Liver (tissue), 9 donors: ENCODE data around the gene CFAP54. TPM values are rescaled to one million over a fixed set of nuclear protein-coding genes. Genes with fewer than 3 reads are reported as not detected.

Experiments used
- DNase-seq: peaks from one replicate; pipeline ENCODE4 v3.0.0-alpha.2; 2017; ENCODE audit warnings: low spot score
- H3K27ac ChIP-seq, 2 donors: one replicate each; pipeline ENCODE4 v1.7.0; 2013; ENCODE audit warnings: inconsistent platforms in 2 of 2, low read length in 2 of 2, control low read depth in 1 of 2, low read depth in 1 of 2, mild to moderate bottlenecking in 1 of 2
- H3K27me3 ChIP-seq, 4 donors: one replicate each; pipeline versions ENCODE4 v1.6.1 to v1.7.0; 2013; ENCODE audit warnings: low read length in 3 of 4, inconsistent platforms in 1 of 4, mild to moderate bottlenecking in 1 of 4, moderate library complexity in 1 of 4; ENCODE audit not compliant: control insufficient read depth in 4 of 4, insufficient read depth in 4 of 4
- H3K36me3 ChIP-seq, 4 donors: one replicate each; pipeline versions ENCODE4 v1.6.1 to v1.7.0; 2013; ENCODE audit warnings: low read length in 3 of 4, mild to moderate bottlenecking in 3 of 4, low read depth in 1 of 4, moderate library complexity in 1 of 4; ENCODE audit not compliant: control insufficient read depth in 4 of 4, insufficient read depth in 3 of 4
- H3K4me1 ChIP-seq, 4 donors: one replicate each; pipeline versions ENCODE4 v1.6.1 to v1.7.0; 2013; ENCODE audit warnings: low read length in 3 of 4, mild to moderate bottlenecking in 3 of 4, moderate library complexity in 1 of 4; ENCODE audit not compliant: control insufficient read depth in 4 of 4, insufficient read depth in 4 of 4
- H3K4me3 ChIP-seq, 3 donors: one replicate each; pipeline versions ENCODE4 v1.6.1 to v1.7.0; 2013; ENCODE audit warnings: low read length in 3 of 3, control low read depth in 1 of 3, low read depth in 1 of 3, mild to moderate bottlenecking in 1 of 3
- H3K9ac ChIP-seq, 2 donors: one replicate each; pipeline ENCODE4 v1.7.0; 2013; ENCODE audit warnings: low read length in 2 of 2, mild to moderate bottlenecking in 2 of 2, moderate library complexity in 2 of 2, control low read depth in 1 of 2, low read depth in 1 of 2
- H3K9me3 ChIP-seq, 4 donors: one replicate each; pipeline versions ENCODE4 v1.6.1 to v1.7.0; 2013; ENCODE audit warnings: low read length in 3 of 4; ENCODE audit not compliant: control insufficient read depth in 4 of 4
- EGR1 ChIP-seq, 2 donors: IDR thresholded peaks; 2 replicates each; pipeline ENCODE4 v1.6.1; 2016 to 2018; ENCODE audit warnings: antibody characterized with exemption in 2 of 2, low read depth in 2 of 2
- FOXA1 ChIP-seq: IDR thresholded peaks from 2 replicates; pipeline ENCODE4 v1.6.1; 2016; ENCODE audit warnings: antibody characterized with exemption
- FOXA2 ChIP-seq: IDR thresholded peaks from 2 replicates; pipeline ENCODE4 v1.6.1; 2016; ENCODE audit warnings: antibody characterized with exemption
- GABPA ChIP-seq, 2 donors: IDR thresholded peaks in 1 of 2; conservative IDR thresholded peaks in 1 of 2; 2 replicates each; pipeline ENCODE4 v1.6.1; 2016; ENCODE audit warnings: antibody characterized with exemption in 2 of 2, mild to moderate bottlenecking in 1 of 2, moderate library complexity in 1 of 2
- HNF4A ChIP-seq, 2 donors: conservative IDR thresholded peaks; 2 replicates each; pipeline ENCODE4 v1.6.1; 2016; ENCODE audit warnings: antibody characterized with exemption in 2 of 2, mild to moderate bottlenecking in 2 of 2
- HNF4G ChIP-seq: IDR thresholded peaks from 2 replicates; pipeline ENCODE4 v1.6.1; 2016; ENCODE audit warnings: antibody characterized with exemption
- JUND ChIP-seq, 2 donors: IDR thresholded peaks; 2 replicates each; pipeline ENCODE4 v1.6.1; 2016; ENCODE audit warnings: antibody characterized with exemption in 2 of 2
- NR2F2 ChIP-seq: IDR thresholded peaks from 2 replicates; pipeline ENCODE4 v1.6.1; 2016; ENCODE audit warnings: antibody characterized with exemption
- RAD21 ChIP-seq, 2 donors: IDR thresholded peaks; 2 replicates each; pipeline ENCODE4 v1.6.1; 2016; ENCODE audit warnings: antibody characterized with exemption in 2 of 2, mild to moderate bottlenecking in 2 of 2
- RXRA ChIP-seq, 2 donors: IDR thresholded peaks; 2 replicates each; pipeline ENCODE4 v1.6.1; 2017 to 2018; ENCODE audit warnings: antibody characterized with exemption in 2 of 2, mild to moderate bottlenecking in 1 of 2
- SP1 ChIP-seq: IDR thresholded peaks from 2 replicates; pipeline ENCODE4 v1.6.1; 2018; ENCODE audit warnings: antibody characterized with exemption, mild to moderate bottlenecking
- TAF1 ChIP-seq: conservative IDR thresholded peaks from 2 replicates; pipeline ENCODE4 v1.6.1; 2016; ENCODE audit warnings: antibody characterized with exemption, mild to moderate bottlenecking
- YY1 ChIP-seq: IDR thresholded peaks from 2 replicates; pipeline ENCODE4 v1.6.1; 2016; ENCODE audit warnings: antibody characterized with exemption, mild to moderate bottlenecking
- WGBS: extraction: QIAGEN DNeasy Blood & Tissue Kit; methylation state at CpG from one replicate; pipeline ENCODE4 v1.1.7; 2013; 5-methylcytosine and 5-hydroxymethylcytosine counted together
- polyA plus RNA-seq, 2 donors: library from polyadenylated mRNA; stranded (reverse) in 1 of 2; unstranded in 1 of 2; fragments of 200-250 nt in 1 of 2; fragments of >200 nt in 1 of 2; fragmentation: Nextera tagmentation in 1 of 2; extraction: Ambion mirVana in 1 of 2; gene quantifications; one replicate each; pipeline versions ENCODE4 v1.2.1 to v1.2.3, GENCODE V29; 2013 to 2015
- total RNA-seq, 2 donors: library from RNA; depleted of rRNA; stranded (reverse); fragments of >200 nt; gene quantifications; one replicate each; pipeline ENCODE4 v1.2.3, GENCODE V29; 2014
- TF ChIP-seq, protein P1 (sequence below): fragments of 150-350 bp; IDR thresholded peaks from 2 replicates; pipeline ENCODE4 v1.5.1; 2017; ENCODE audit warnings: improper control_type of control experiment, low read depth, low read length; ENCODE audit not compliant: missing input control
- TF ChIP-seq, protein P2 (sequence below): IDR thresholded peaks from 2 replicates; pipeline ENCODE4 v1.6.1; 2016; ENCODE audit warnings: antibody characterized with exemption, mild to moderate bottlenecking
- TF ChIP-seq, protein P3 (sequence below): IDR thresholded peaks from 2 replicates; pipeline ENCODE4 v1.6.1; 2016; ENCODE audit warnings: antibody characterized with exemption
- TF ChIP-seq, protein P4 (sequence below): IDR thresholded peaks from 2 replicates; pipeline ENCODE4 v1.6.1; 2016; ENCODE audit warnings: antibody characterized with exemption
- TF ChIP-seq, protein P5 (sequence below): IDR thresholded peaks from 2 replicates; pipeline ENCODE4 v1.6.1; 2016; ENCODE audit warnings: antibody characterized with exemption
- donor health status: healthy.
- donor health status: healthy.
- donor health status: healthy.
- donor health status: healthy.
- donor health status: healthy.

The CFAP54 gene
- total and polyA plus RNA-seq, 4 donors: 0.01 to 0.19 (median 0.15) TPM

DNA sequence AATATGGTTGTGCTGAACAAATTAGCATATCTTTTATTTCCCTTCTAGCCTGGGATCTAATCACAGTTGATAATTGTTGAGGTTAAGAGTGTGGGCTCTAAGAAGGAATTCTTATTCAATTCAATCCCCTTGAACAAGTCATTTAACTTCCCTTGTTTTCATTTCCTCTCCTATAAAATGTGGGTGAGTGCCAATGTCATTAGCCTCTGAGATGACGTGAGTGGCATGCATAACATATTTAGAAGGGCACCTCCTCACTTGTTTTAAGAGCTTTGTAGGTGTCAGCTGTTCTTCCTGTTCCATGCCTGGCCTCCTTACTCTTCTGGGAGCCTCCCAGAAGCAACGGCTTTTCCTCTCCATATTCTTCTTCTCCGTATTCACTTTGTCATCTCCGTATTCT, 262.2 kb downstream of the CFAP54 start:
- TF ChIP-seq HNF4A (conservative IDR thresholded peaks at IDR 0.05) (no peak), JUND (IDR thresholded peaks at IDR 0.05) (no peak), HNF4G (no peak), GABPA (IDR thresholded peaks at IDR 0.05 in 1 of 2, conservative IDR thresholded peaks at IDR 0.05 in 1 of 2) (no peak), RAD21 (IDR thresholded peaks at IDR 0.05) (no peak), TAF1 (no peak), RXRA (IDR thresholded peaks at IDR 0.05) (no peak), EGR1 (IDR thresholded peaks at IDR 0.05; ENCODE audit: low read depth in 2 of 2) (no peak), SP1 (no peak), FOXA2 (no peak), FOXA1 (no peak), YY1 (no peak), NR2F2 (no peak)
- TF ChIP-seq, protein P1, sequence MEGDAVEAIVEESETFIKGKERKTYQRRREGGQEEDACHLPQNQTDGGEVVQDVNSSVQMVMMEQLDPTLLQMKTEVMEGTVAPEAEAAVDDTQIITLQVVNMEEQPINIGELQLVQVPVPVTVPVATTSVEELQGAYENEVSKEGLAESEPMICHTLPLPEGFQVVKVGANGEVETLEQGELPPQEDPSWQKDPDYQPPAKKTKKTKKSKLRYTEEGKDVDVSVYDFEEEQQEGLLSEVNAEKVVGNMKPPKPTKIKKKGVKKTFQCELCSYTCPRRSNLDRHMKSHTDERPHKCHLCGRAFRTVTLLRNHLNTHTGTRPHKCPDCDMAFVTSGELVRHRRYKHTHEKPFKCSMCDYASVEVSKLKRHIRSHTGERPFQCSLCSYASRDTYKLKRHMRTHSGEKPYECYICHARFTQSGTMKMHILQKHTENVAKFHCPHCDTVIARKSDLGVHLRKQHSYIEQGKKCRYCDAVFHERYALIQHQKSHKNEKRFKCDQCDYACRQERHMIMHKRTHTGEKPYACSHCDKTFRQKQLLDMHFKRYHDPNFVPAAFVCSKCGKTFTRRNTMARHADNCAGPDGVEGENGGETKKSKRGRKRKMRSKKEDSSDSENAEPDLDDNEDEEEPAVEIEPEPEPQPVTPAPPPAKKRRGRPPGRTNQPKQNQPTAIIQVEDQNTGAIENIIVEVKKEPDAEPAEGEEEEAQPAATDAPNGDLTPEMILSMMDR: no peak
- TF ChIP-seq, protein P2, sequence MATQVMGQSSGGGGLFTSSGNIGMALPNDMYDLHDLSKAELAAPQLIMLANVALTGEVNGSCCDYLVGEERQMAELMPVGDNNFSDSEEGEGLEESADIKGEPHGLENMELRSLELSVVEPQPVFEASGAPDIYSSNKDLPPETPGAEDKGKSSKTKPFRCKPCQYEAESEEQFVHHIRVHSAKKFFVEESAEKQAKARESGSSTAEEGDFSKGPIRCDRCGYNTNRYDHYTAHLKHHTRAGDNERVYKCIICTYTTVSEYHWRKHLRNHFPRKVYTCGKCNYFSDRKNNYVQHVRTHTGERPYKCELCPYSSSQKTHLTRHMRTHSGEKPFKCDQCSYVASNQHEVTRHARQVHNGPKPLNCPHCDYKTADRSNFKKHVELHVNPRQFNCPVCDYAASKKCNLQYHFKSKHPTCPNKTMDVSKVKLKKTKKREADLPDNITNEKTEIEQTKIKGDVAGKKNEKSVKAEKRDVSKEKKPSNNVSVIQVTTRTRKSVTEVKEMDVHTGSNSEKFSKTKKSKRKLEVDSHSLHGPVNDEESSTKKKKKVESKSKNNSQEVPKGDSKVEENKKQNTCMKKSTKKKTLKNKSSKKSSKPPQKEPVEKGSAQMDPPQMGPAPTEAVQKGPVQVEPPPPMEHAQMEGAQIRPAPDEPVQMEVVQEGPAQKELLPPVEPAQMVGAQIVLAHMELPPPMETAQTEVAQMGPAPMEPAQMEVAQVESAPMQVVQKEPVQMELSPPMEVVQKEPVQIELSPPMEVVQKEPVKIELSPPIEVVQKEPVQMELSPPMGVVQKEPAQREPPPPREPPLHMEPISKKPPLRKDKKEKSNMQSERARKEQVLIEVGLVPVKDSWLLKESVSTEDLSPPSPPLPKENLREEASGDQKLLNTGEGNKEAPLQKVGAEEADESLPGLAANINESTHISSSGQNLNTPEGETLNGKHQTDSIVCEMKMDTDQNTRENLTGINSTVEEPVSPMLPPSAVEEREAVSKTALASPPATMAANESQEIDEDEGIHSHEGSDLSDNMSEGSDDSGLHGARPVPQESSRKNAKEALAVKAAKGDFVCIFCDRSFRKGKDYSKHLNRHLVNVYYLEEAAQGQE: no peak
- TF ChIP-seq, protein P3, sequence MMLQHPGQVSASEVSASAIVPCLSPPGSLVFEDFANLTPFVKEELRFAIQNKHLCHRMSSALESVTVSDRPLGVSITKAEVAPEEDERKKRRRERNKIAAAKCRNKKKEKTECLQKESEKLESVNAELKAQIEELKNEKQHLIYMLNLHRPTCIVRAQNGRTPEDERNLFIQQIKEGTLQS: no peak
- TF ChIP-seq, protein P4, sequence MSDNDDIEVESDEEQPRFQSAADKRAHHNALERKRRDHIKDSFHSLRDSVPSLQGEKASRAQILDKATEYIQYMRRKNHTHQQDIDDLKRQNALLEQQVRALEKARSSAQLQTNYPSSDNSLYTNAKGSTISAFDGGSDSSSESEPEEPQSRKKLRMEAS: no peak
- TF ChIP-seq, protein P5, sequence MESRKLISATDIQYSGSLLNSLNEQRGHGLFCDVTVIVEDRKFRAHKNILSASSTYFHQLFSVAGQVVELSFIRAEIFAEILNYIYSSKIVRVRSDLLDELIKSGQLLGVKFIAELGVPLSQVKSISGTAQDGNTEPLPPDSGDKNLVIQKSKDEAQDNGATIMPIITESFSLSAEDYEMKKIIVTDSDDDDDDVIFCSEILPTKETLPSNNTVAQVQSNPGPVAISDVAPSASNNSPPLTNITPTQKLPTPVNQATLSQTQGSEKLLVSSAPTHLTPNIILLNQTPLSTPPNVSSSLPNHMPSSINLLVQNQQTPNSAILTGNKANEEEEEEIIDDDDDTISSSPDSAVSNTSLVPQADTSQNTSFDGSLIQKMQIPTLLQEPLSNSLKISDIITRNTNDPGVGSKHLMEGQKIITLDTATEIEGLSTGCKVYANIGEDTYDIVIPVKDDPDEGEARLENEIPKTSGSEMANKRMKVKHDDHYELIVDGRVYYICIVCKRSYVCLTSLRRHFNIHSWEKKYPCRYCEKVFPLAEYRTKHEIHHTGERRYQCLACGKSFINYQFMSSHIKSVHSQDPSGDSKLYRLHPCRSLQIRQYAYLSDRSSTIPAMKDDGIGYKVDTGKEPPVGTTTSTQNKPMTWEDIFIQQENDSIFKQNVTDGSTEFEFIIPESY: no peak
- Histone ChIP-seq H3K27ac (no peak overlapping the region), H3K4me1 (no peaks in the 10 kb centered on the region), H3K9me3 (no peaks in the 10 kb centered on the region), H3K36me3 (no peaks in the 10 kb centered on the region), H3K4me3 (no peak overlapping the region), H3K9ac (no peak overlapping the region), H3K27me3 (no peaks in the 10 kb centered on the region)
- DNase-seq: no peak
- 61% methylated on average over 4 of the region's 4 CpGs for WGBS
